Mesenchymal stem cell (in vitro differentiated cells and primary cell): ENCODE results near the gene ADRB1.

Experiments
- DNase-seq: peaks from one replicate; pipeline ENCODE4 v3.0.0-alpha.2; 2013
- H2AFZ ChIP-seq: one replicate; pipeline ENCODE4 v1.6.1; 2013; ENCODE audit warnings: low read depth, mild to moderate bottlenecking, control low read depth, inconsistent platforms, low read length, moderate library complexity
- H2AK5ac ChIP-seq: 2 replicates; pipeline ENCODE4 v1.6.1; 2013; ENCODE audit warnings: low read length, moderate library complexity, mild to moderate bottlenecking, inconsistent platforms; ENCODE audit not compliant: severe bottlenecking
- H2BK120ac ChIP-seq: one replicate; pipeline ENCODE4 v1.6.1; 2013; ENCODE audit warnings: low read depth, mild to moderate bottlenecking, inconsistent platforms, low read length, moderate library complexity
- H2BK12ac ChIP-seq, 2 experiments: one replicate each; pipeline ENCODE4 v1.6.1; 2013; ENCODE audit warnings: inconsistent platforms in 2 of 2, low read length in 2 of 2, mild to moderate bottlenecking in 2 of 2, moderate library complexity in 2 of 2, control low read depth in 1 of 2
- H2BK15ac ChIP-seq: one replicate; pipeline ENCODE4 v1.6.1; 2013; ENCODE audit warnings: mild to moderate bottlenecking, low read depth, inconsistent platforms; ENCODE audit not compliant: poor library complexity, severe bottlenecking
- H2BK5ac ChIP-seq: 2 replicates; pipeline ENCODE4 v1.6.1; 2013; ENCODE audit warnings: low read depth, mild to moderate bottlenecking, low read length, control low read depth, inconsistent platforms; ENCODE audit not compliant: poor library complexity, severe bottlenecking
- H3K14ac ChIP-seq, 2 experiments: one replicate each; pipeline ENCODE4 v1.6.1; 2013; ENCODE audit warnings: inconsistent platforms in 2 of 2, low read length in 2 of 2, control low read depth in 1 of 2, mild to moderate bottlenecking in 1 of 2, moderate library complexity in 1 of 2
- H3K18ac ChIP-seq, 2 experiments: one replicate each; pipeline ENCODE4 v1.6.1; 2013; ENCODE audit warnings: inconsistent platforms in 2 of 2, low read length in 2 of 2, control low read depth in 1 of 2, low read depth in 1 of 2, mild to moderate bottlenecking in 1 of 2
- H3K23ac ChIP-seq, 2 experiments: one replicate each; pipeline ENCODE4 v1.6.1; 2013; ENCODE audit warnings: inconsistent platforms in 2 of 2, low read length in 2 of 2, mild to moderate bottlenecking in 2 of 2, moderate library complexity in 2 of 2, control low read depth in 1 of 2
- H3K27ac ChIP-seq: 2 replicates; pipeline ENCODE4 v1.5.1; 2013; ENCODE audit warnings: mild to moderate bottlenecking, moderate library complexity, low read length, control low read depth, inconsistent platforms; ENCODE audit not compliant: poor library complexity, severe bottlenecking
- H3K27me3 ChIP-seq, 2 experiments: 2 replicates each; pipeline versions ENCODE4 v1.6.1 to v1.7.0; 2013; ENCODE audit warnings: low read length in 2 of 2, mild to moderate bottlenecking in 2 of 2, moderate library complexity in 2 of 2, control low read depth in 1 of 2, inconsistent platforms in 1 of 2; ENCODE audit not compliant: control insufficient read depth in 1 of 2, insufficient read depth in 1 of 2
- H3K36me3 ChIP-seq, 2 experiments: 2 replicates each; pipeline versions ENCODE4 v1.6.1 to v1.7.0; 2013; ENCODE audit warnings: low read length in 2 of 2, control low read depth in 1 of 2, inconsistent platforms in 1 of 2, low read depth in 1 of 2, mild to moderate bottlenecking in 1 of 2; ENCODE audit not compliant: insufficient read depth in 2 of 2, control insufficient read depth in 1 of 2
- H3K4ac ChIP-seq, 2 experiments: one replicate each; pipeline ENCODE4 v1.6.1; 2013; ENCODE audit warnings: inconsistent platforms in 2 of 2, low read length in 2 of 2, mild to moderate bottlenecking in 2 of 2, moderate library complexity in 2 of 2, control low read depth in 1 of 2, low read depth in 1 of 2
- H3K4me1 ChIP-seq: 2 replicates; pipeline ENCODE4 v1.6.1; 2013; ENCODE audit warnings: low read depth, low read length, control low read depth; ENCODE audit not compliant: control insufficient read depth, insufficient read depth
- H3K4me2 ChIP-seq: 2 replicates; pipeline ENCODE4 v1.6.1; 2013; ENCODE audit warnings: low read length, mild to moderate bottlenecking, inconsistent platforms; ENCODE audit not compliant: poor library complexity, severe bottlenecking
- H3K4me3 ChIP-seq, 2 experiments: 2 replicates each; pipeline versions ENCODE4 v1.5.1 to v1.7.0; 2013; ENCODE audit warnings: low read length in 2 of 2, mild to moderate bottlenecking in 2 of 2, control low read depth in 1 of 2, low read depth in 1 of 2; ENCODE audit not compliant: insufficient read depth in 1 of 2
- H3K79me1 ChIP-seq: replicated peaks from 2 replicates; pipeline ENCODE4 v1.6.1; 2013; ENCODE audit warnings: mild to moderate bottlenecking, control low read depth, low read length, inconsistent platforms; ENCODE audit not compliant: poor library complexity, severe bottlenecking
- H3K9ac ChIP-seq: 2 replicates; pipeline ENCODE4 v1.7.0; 2013; ENCODE audit warnings: mild to moderate bottlenecking, low read length, moderate library complexity
- H3K9me3 ChIP-seq: 2 replicates; pipeline ENCODE4 v1.7.0; 2013; ENCODE audit warnings: mild to moderate bottlenecking, low read length; ENCODE audit not compliant: control insufficient read depth
- H4K8ac ChIP-seq: one replicate; pipeline ENCODE4 v1.6.1; 2013; ENCODE audit warnings: inconsistent platforms, mild to moderate bottlenecking, low read length, moderate library complexity
- H4K91ac ChIP-seq: one replicate; pipeline ENCODE4 v1.6.1; 2013; ENCODE audit warnings: mild to moderate bottlenecking, low read length, inconsistent platforms
- WGBS: methylation state at CpG from one replicate; pipeline ENCODE4 v1.1.7; 2013; ENCODE audit warnings: mixed read lengths; 5-methylcytosine and 5-hydroxymethylcytosine counted together

Gene ADRB1

GRCh38 chr10:114017873-114018272, 25.8 kb upstream of the ADRB1 start:
- Histone ChIP-seq H3K9me3 (no peaks in the 10 kb centered on the region), H3K79me1 (no peaks in the 10 kb centered on the region), H3K27me3 (peaks cover 0 to 13% of the 10 kb centered on the region in 2 experiments), H3K23ac (no peak overlapping the region), H3K18ac (no peak overlapping the region), H2AK5ac (no peak overlapping the region), H2BK5ac (no peak overlapping the region), H3K27ac (no peak overlapping the region), H3K4ac (no peak overlapping the region), H2BK120ac (no peak overlapping the region), H3K4me2 (no peak overlapping the region), H3K4me1 (peaks cover 1% of the 10 kb centered on the region), H3K4me3 (no peak overlapping the region), H2AFZ (no peak overlapping the region), H3K14ac (no peak overlapping the region), H3K36me3 (no peaks in the 10 kb centered on the region), H2BK15ac (no peak overlapping the region), H4K8ac (no peak overlapping the region), H2BK12ac (no peak overlapping the region), H3K9ac (no peak overlapping the region), H4K91ac (no peak overlapping the region)
- 56% methylated on average over 4 of the region's 5 CpGs for WGBS
- no peak for DNase-seq

- no peak overlapping the region for H3K4ac ChIP-seq
- no peak overlapping the region for H2BK15ac ChIP-seq
- WGBS, result 92% methylated on average over 4 of the region's 4 CpGs
- H2BK120ac ChIP-seq, result no peak overlapping the region
- DNase-seq, result no peak
- H3K4me3 ChIP-seq, result no peak overlapping the region
- H3K14ac ChIP-seq, result no peak overlapping the region
- no peak overlapping the region for H3K9ac ChIP-seq
- H4K8ac ChIP-seq, result no peak overlapping the region
- H3K4me1 ChIP-seq, result peaks cover 1% of the 10 kb centered on the region
- H4K91ac ChIP-seq, result no peak overlapping the region
- H2AFZ ChIP-seq, result no peak overlapping the region
- no peaks in the 10 kb centered on the region for H3K36me3 ChIP-seq
- H3K27me3 ChIP-seq, result peaks cover 0 to 13% of the 10 kb centered on the region in 2 experiments
- H3K79me1 ChIP-seq, result no peaks in the 10 kb centered on the region
- no peak overlapping the region for H3K4me2 ChIP-seq
- H3K27ac ChIP-seq, result no peak overlapping the region
- no peak overlapping the region for H2AK5ac ChIP-seq
- H3K18ac ChIP-seq, result no peak overlapping the region
- H2BK5ac ChIP-seq, result no peak overlapping the region
- no peak overlapping the region for H3K23ac ChIP-seq
- no peaks in the 10 kb centered on the region for H3K9me3 ChIP-seq
- H2BK12ac ChIP-seq, result no peak overlapping the region
These were observed 24.4 kb upstream of the ADRB1 start for GRCh38 chr10:114019226-114019625.

DNA sequence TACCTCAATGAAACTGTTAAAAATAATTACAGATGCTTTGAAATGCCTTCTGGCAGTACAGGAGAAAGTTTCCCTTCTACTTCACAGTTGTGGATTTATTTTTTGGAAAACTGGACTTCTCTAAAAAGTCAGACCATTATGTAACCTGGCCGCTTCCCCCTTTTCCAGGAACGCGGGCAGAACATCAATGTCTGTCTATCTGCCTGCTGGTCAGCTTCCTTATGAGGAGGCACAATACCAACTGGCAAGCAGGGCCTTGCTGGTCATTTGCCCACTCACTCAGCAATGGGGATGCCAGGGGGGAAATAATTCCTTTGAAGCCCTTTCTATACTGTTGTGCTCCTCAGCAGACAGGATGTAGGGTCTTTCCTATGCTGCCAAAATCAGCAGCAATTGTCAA, 22.5 kb upstream of the ADRB1 start:
- H2BK5ac ChIP-seq, result no peak overlapping the region
- peaks cover 7% of the 10 kb centered on the region for H3K4me1 ChIP-seq
- H3K23ac ChIP-seq, result no peak overlapping the region
- H3K9me3 ChIP-seq, result no peaks in the 10 kb centered on the region
- no peak for DNase-seq
- H3K14ac ChIP-seq, result no peak overlapping the region
- H2AK5ac ChIP-seq, result no peak overlapping the region
- H3K18ac ChIP-seq, result no peak overlapping the region
- H3K9ac ChIP-seq, result no peak overlapping the region
- no peak overlapping the region for H3K4me3 ChIP-seq
- peak overlapping the region in 1 of 2 experiments; percentile 37 for H2BK12ac ChIP-seq
- no peak overlapping the region for H3K27ac ChIP-seq
- 96% methylated on average over 3 of the region's 3 CpGs for WGBS
- no peaks in the 10 kb centered on the region for H3K36me3 ChIP-seq
- H3K79me1 ChIP-seq, result no peaks in the 10 kb centered on the region
- H3K27me3 ChIP-seq, result peaks cover 0 to 22% of the 10 kb centered on the region in 2 experiments
- H2BK120ac ChIP-seq, result no peak overlapping the region
- H3K4ac ChIP-seq, result no peak overlapping the region
- no peak overlapping the region for H2AFZ ChIP-seq
- H3K4me2 ChIP-seq, result no peak overlapping the region
- H4K91ac ChIP-seq, result no peak overlapping the region
- no peak overlapping the region for H4K8ac ChIP-seq
- H2BK15ac ChIP-seq, result no peak overlapping the region

GRCh38 chr10:114021717-114022680, 21.7 kb upstream of the ADRB1 start:
- peak; percentile 37 for DNase-seq
- Histone ChIP-seq H3K4me3 (peak overlapping the region in 1 of 2 experiments; percentile 4), H3K27ac (no peak overlapping the region), H3K27me3 (peaks cover 0 to 22% of the 10 kb centered on the region in 2 experiments), H3K9me3 (no peaks in the 10 kb centered on the region), H2BK15ac (no peak overlapping the region), H3K4ac (no peak overlapping the region), H3K4me2 (no peak overlapping the region), H2AFZ (no peak overlapping the region), H4K8ac (no peak overlapping the region), H3K4me1 (peaks cover 7% of the 10 kb centered on the region), H3K36me3 (no peaks in the 10 kb centered on the region), H2BK120ac (no peak overlapping the region), H4K91ac (no peak overlapping the region), H2BK12ac (no peak overlapping the region), H2BK5ac (no peak overlapping the region), H3K23ac (no peak overlapping the region), H3K79me1 (no peaks in the 10 kb centered on the region), H2AK5ac (no peak overlapping the region), H3K18ac (no peak overlapping the region), H3K9ac (no peak overlapping the region), H3K14ac (no peak overlapping the region)
- whole genome bisulfite sequencing, result 56% methylated on average over 12 of the region's 14 CpGs
